HCT116 (cell line): Measurements from ENCODE around the gene SAMD4A. TPM values are rescaled to one million over a fixed set of nuclear protein-coding genes. Genes with fewer than 3 reads are reported as not detected.

Source experiments
- ATAC-seq: fragments of 200-7000 bp; cut with Tn5 transposase; 2 replicates; pipeline ENCODE4 v1.9.1; 2020; ENCODE audit warnings: mild to moderate bottlenecking, moderate library complexity
- BruUV-seq: library from RNA; stranded (reverse); fragments of 400-500 nt; replicated peaks from 2 replicates; lab custom pipeline; 2021; lab: Mats Ljungman, UMichigan
- CTCF ChIA-PET: fragments of 300-600 bp; sonication (Branson Sonifier 250); formaldehyde crosslinking; loops from one replicate; lab custom pipeline; 2021; ENCODE audit warnings: antibody characterized with exemption; lab: Charles Lee
- POLR2A ChIA-PET: fragments of 300-600, 350-600 bp; sonication (Branson Sonifier 250); formaldehyde crosslinking; loops from one replicate; lab custom pipeline; 2021; ENCODE audit warnings: antibody characterized with exemption; lab: Charles Lee
- RAD21 ChIA-PET, 2 experiments: fragments of 300-600 bp; sonication (Branson Sonifier 250); formaldehyde crosslinking; loops; one replicate each; lab custom pipeline; 2023; ENCODE audit warnings: low total read pairs in 2 of 2; ENCODE audit not compliant: uncharacterized antibody in 2 of 2, unreplicated experiment in 2 of 2, low non-redundant PET in 1 of 2; lab: Charles Lee
- DNase-seq: peaks from one replicate; pipeline ENCODE4 v3.0.0-alpha.2; 2010; ENCODE audit warnings: low read depth, low spot score
- H2AFZ ChIP-seq: fragments of 200-600 bp; shearing (Covaris generic), sonication (generic); 2 replicates; pipeline ENCODE4 v1.6.1; 2017; ENCODE audit warnings: low read depth, mixed run types, mixed read lengths, antibody characterized with exemption, low read length; ENCODE audit not compliant: poor library complexity, severe bottlenecking
- H3K27ac ChIP-seq: 2 replicates; pipeline ENCODE4 v1.5.1; 2012; ENCODE audit warnings: low read depth, low read length
- H3K27me3 ChIP-seq: fragments of 200-600 bp; sonication (generic); 2 replicates; pipeline ENCODE4 v1.6.1; 2016; ENCODE audit warnings: mixed run types, low read length, mixed read lengths; ENCODE audit not compliant: insufficient read depth
- H3K36me3 ChIP-seq, 2 experiments: fragments of 200-500 bp in 1 of 2; fragments of 200-600 bp in 1 of 2; sonication (Bioruptor generic) in 1 of 2; sonication (generic) in 1 of 2; 2 replicates each; pipeline versions ENCODE4 v1.5.1 to v1.6.1; 2014 to 2016; ENCODE audit warnings: low read length in 2 of 2, inconsistent platforms in 1 of 2, mixed read lengths in 1 of 2, mixed run types in 1 of 2; ENCODE audit not compliant: insufficient read depth in 2 of 2, control insufficient read depth in 1 of 2
- H3K4me1 ChIP-seq, 2 experiments: fragments of 200-600 bp in 1 of 2; sonication (generic) in 1 of 2; 2 replicates each; pipeline versions ENCODE4 v1.5.1 to v1.6.1; 2012 to 2017; ENCODE audit warnings: low read length in 2 of 2, inconsistent platforms in 1 of 2, mild to moderate bottlenecking in 1 of 2, mixed read lengths in 1 of 2, mixed run types in 1 of 2, moderate library complexity in 1 of 2; ENCODE audit not compliant: insufficient read depth in 2 of 2, control insufficient read depth in 1 of 2
- H3K4me2 ChIP-seq: fragments of 200-600 bp; sonication (generic); 2 replicates; pipeline ENCODE4 v1.6.1; 2017; ENCODE audit warnings: mixed run types, low read length, mixed read lengths
- H3K4me3 ChIP-seq, 2 experiments: fragments of 200-600 bp in 1 of 2; sonication (generic) in 1 of 2; replicated peaks in 1 of 2; 2 replicates each; pipeline ENCODE4 v1.5.1; 2011 to 2016; ENCODE audit warnings: low read length in 2 of 2, control low read depth in 1 of 2, low read depth in 1 of 2, mild to moderate bottlenecking in 1 of 2, mixed read lengths in 1 of 2, mixed run types in 1 of 2
- H3K79me2 ChIP-seq: fragments of 200-600 bp; sonication (generic); 2 replicates; pipeline ENCODE4 v1.6.1; 2017; ENCODE audit warnings: mild to moderate bottlenecking, mixed run types, low read length, moderate library complexity, mixed read lengths; ENCODE audit not compliant: insufficient read depth
- H3K9ac ChIP-seq: fragments of 200-600 bp; sonication (generic); 2 replicates; pipeline ENCODE4 v1.6.1; 2016; ENCODE audit warnings: low read length, mixed read lengths
- H3K9me2 ChIP-seq: fragments of 200-600 bp; sonication (generic), shearing (Covaris generic); 2 replicates; pipeline ENCODE4 v1.6.1; 2017; ENCODE audit warnings: mixed run types, mild to moderate bottlenecking, moderate library complexity; ENCODE audit not compliant: insufficient read depth
- H3K9me3 ChIP-seq, 2 experiments: fragments of 200-500 bp in 1 of 2; fragments of 200-600 bp in 1 of 2; sonication (Bioruptor generic) in 1 of 2; sonication (generic) in 1 of 2; 2 replicates each; pipeline ENCODE4 v1.6.1; 2014 to 2017; ENCODE audit warnings: low read length in 2 of 2, mixed read lengths in 2 of 2, inconsistent platforms in 1 of 2, low read depth in 1 of 2, mild to moderate bottlenecking in 1 of 2, mixed run types in 1 of 2, moderate library complexity in 1 of 2; ENCODE audit not compliant: control insufficient read depth in 1 of 2, insufficient read depth in 1 of 2
- H4K20me1 ChIP-seq: fragments of 200-600 bp; sonication (generic), shearing (Covaris generic); 2 replicates; pipeline ENCODE4 v1.6.1; 2017; ENCODE audit warnings: mixed run types, mild to moderate bottlenecking, moderate library complexity; ENCODE audit not compliant: insufficient read depth
- CEBPB ChIP-seq: IDR thresholded peaks from 2 replicates; pipeline ENCODE4 v1.6.1; 2012; ENCODE audit warnings: low read depth
- EZH2phosphoT487 ChIP-seq: fragments of 200-600 bp; IDR thresholded peaks from 2 replicates; pipeline ENCODE4 v1.6.1; 2018; ENCODE audit warnings: antibody characterized with exemption, borderline replicate concordance
- FOSL1 ChIP-seq: IDR thresholded peaks from 2 replicates; pipeline ENCODE4 v1.6.1; 2012; ENCODE audit warnings: low read depth
- POLR2AphosphoS5 ChIP-seq: IDR thresholded peaks from 2 replicates; pipeline ENCODE4 v1.6.1; 2011; ENCODE audit warnings: mild to moderate bottlenecking, low read depth, low read length, moderate library complexity
- RAD21 ChIP-seq: IDR thresholded peaks from 2 replicates; pipeline ENCODE4 v1.6.1; 2012; ENCODE audit warnings: low read depth, mild to moderate bottlenecking
- SP1 ChIP-seq: IDR thresholded peaks from 2 replicates; pipeline ENCODE4 v1.6.1; 2012; ENCODE audit warnings: low read depth
- YY1 ChIP-seq: IDR thresholded peaks from 2 replicates; pipeline ENCODE4 v1.6.1; 2011; ENCODE audit warnings: low read length, low read depth, moderate library complexity, mild to moderate bottlenecking; ENCODE audit not compliant: insufficient replicate concordance; ENCODE audit errors: extremely low read depth
- ZNF274 ChIP-seq: fragments of 200-500 bp; sonication (Bioruptor generic); IDR thresholded peaks from 2 replicates; pipeline ENCODE4 v1.6.1; 2014; ENCODE audit warnings: mild to moderate bottlenecking, low read depth, low read length, inconsistent platforms
- intact Hi-C: fragments of 100-400 bp; cut with micrococcal nuclease; formaldehyde crosslinking; loops from 2 replicates; pipeline ENCODE4 v1.10.0; 2022
- total RNA-seq: library from RNA; stranded (reverse); gene quantifications from one replicate; pipeline ENCODE4 v1.2.1, GENCODE V29; 2021; ENCODE audit not compliant: unreplicated experiment
- TF ChIP-seq, protein P1 (sequence below): IDR thresholded peaks from 2 replicates; pipeline ENCODE4 v1.6.1; 2012; ENCODE audit warnings: low read depth
- TF ChIP-seq, protein P2 (sequence below): IDR thresholded peaks from 2 replicates; pipeline ENCODE4 v1.6.1; 2012

Gene SAMD4A
- total RNA-seq, 1 experiment from 2014 or later, result 9.0 TPM

DNA sequence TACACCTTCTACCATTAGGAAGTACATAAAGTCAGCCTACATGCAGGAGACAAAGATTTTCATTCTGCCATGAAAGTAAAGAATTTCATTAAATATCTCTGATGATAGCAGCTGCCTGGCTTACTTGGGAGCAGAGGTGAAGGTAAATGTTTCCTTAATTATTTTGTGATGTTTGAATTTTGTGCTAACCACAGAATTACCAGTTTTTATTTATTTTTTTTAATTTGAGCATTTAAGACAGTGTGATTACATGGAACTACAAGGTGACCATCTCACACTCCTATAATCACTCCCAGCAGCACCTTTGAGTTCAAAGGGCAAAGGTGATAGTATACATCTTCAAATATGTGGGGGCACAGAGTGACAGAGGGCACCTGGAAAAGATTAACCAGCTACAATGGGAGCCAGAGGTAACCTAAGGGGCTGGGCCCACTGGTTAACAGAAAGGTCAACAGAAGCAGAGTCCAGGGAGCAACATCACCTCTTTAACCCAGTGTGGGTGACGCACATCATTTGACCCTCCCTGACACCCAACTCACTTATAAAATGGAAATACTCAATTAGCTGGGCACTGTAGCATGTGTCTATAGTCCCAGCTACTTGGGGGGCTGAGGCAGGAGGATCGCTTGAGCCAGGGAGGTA, 270.7 kb downstream of the SAMD4A start (continued):
- TF ChIP-seq POLR2AphosphoS5 (no peak), EZH2phosphoT487 (no peak), SP1 (no peak), FOSL1 (no peak), CEBPB (no peak)

- RAD21 ChIA-PET, result no interaction called here
- CTCF ChIA-PET, result no interaction called here
Measured at GRCh38 chr14:54838931-54839512, 272.1 kb downstream of the SAMD4A start.

DNA sequence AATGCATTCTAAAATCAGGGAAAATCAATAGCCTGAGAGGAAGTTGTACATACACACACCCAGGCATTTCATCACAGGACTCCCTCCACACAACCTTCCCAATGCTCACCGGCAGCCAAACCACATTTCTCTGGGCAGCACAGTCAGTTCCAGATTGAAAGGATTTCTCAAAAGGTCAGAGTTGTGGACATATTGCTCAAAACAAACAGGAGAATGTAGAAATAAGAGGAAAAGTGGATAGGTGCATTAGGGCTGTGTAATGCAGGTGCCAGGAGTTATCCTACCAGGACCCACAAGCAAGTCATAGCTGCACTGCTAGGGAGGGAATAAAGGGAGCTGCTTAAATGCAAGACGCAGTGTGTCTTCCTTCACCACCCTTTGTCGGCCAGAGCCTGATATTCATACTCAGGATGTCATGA, 272.8 kb downstream of the SAMD4A start:
- Histone ChIP-seq H3K9ac (no peak overlapping the region), H3K9me3 (no peaks in the 10 kb centered on the region), H3K9me2 (no peaks in the 10 kb centered on the region), H3K4me1 (no peaks in the 10 kb centered on the region), H4K20me1 (no peaks in the 10 kb centered on the region), H3K36me3 (no peaks in the 10 kb centered on the region), H3K27ac (no peak overlapping the region), H3K4me2 (no peak overlapping the region), H2AFZ (no peak overlapping the region), H3K27me3 (no peaks in the 10 kb centered on the region), H3K4me3 (no peak overlapping the region), H3K79me2 (no peaks in the 10 kb centered on the region)
- BruUV-seq, result no TSS peak
- POLR2A ChIA-PET, result no interaction called here
- intact Hi-C loops, result no loop called here
- ATAC-seq, result no peak
- CTCF ChIA-PET, result no interaction called here
- TF ChIP-seq, protein P1, sequence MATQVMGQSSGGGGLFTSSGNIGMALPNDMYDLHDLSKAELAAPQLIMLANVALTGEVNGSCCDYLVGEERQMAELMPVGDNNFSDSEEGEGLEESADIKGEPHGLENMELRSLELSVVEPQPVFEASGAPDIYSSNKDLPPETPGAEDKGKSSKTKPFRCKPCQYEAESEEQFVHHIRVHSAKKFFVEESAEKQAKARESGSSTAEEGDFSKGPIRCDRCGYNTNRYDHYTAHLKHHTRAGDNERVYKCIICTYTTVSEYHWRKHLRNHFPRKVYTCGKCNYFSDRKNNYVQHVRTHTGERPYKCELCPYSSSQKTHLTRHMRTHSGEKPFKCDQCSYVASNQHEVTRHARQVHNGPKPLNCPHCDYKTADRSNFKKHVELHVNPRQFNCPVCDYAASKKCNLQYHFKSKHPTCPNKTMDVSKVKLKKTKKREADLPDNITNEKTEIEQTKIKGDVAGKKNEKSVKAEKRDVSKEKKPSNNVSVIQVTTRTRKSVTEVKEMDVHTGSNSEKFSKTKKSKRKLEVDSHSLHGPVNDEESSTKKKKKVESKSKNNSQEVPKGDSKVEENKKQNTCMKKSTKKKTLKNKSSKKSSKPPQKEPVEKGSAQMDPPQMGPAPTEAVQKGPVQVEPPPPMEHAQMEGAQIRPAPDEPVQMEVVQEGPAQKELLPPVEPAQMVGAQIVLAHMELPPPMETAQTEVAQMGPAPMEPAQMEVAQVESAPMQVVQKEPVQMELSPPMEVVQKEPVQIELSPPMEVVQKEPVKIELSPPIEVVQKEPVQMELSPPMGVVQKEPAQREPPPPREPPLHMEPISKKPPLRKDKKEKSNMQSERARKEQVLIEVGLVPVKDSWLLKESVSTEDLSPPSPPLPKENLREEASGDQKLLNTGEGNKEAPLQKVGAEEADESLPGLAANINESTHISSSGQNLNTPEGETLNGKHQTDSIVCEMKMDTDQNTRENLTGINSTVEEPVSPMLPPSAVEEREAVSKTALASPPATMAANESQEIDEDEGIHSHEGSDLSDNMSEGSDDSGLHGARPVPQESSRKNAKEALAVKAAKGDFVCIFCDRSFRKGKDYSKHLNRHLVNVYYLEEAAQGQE, result no peak
- TF ChIP-seq, protein P2, sequence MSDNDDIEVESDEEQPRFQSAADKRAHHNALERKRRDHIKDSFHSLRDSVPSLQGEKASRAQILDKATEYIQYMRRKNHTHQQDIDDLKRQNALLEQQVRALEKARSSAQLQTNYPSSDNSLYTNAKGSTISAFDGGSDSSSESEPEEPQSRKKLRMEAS, result no peak
- RAD21 ChIA-PET, result no interaction called here
- DNase-seq, result no peak

More at GRCh38 chr14:54838931-54839512, 272.1 kb downstream of the SAMD4A start:
- Histone ChIP-seq H3K4me2 (no peak overlapping the region), H3K27ac (no peak overlapping the region), H3K9me2 (no peaks in the 10 kb centered on the region), H3K27me3 (no peaks in the 10 kb centered on the region), H3K4me3 (no peak overlapping the region), H3K36me3 (no peaks in the 10 kb centered on the region), H3K9ac (no peak overlapping the region), H3K79me2 (no peaks in the 10 kb centered on the region), H3K9me3 (no peaks in the 10 kb centered on the region), H2AFZ (no peak overlapping the region), H3K4me1 (no peaks in the 10 kb centered on the region), H4K20me1 (no peaks in the 10 kb centered on the region)
- intact Hi-C loops, result no loop called here
- POLR2A ChIA-PET, result no interaction called here
- BruUV-seq, result no TSS peak
- TF ChIP-seq RAD21, result no peak
- no peak for TF ChIP-seq YY1
- TF ChIP-seq ZNF274, result no peak
- DNase-seq (no peak), ATAC-seq (no peak)
